G401 (cell line): ENCODE results near the gene ZNF554. TPM values are rescaled to one million over a fixed set of nuclear protein-coding genes. Genes with fewer than 3 reads are reported as not detected.
"Not testable (repeated sequence)": the region's sequence is repeated elsewhere in the genome, so short reads cannot be mapped to it uniquely, and the experiment has no call there.

ENCODE experiments used
- DNase-seq: peaks from one replicate; pipeline ENCODE4 v3.0.0-alpha.2; 2015; ENCODE audit warnings: low spot score
- in situ Hi-C: cut with HindIII; loops from 2 replicates; pipeline ENCODE4 v1.10.0; 2016; ENCODE audit warnings: low sequenced_read_pairs, mixed read lengths
- total RNA-seq: library from RNA; depleted of rRNA; stranded (reverse); fragments of >200 nt; shearing (Covaris generic); gene quantifications from 2 replicates; pipeline ENCODE4 v1.2.3, GENCODE V29; 2014; rRNA removed

The ZNF554 gene
- total RNA-seq, 1 experiment from 2014 or later: 6.1 TPM

DNA sequence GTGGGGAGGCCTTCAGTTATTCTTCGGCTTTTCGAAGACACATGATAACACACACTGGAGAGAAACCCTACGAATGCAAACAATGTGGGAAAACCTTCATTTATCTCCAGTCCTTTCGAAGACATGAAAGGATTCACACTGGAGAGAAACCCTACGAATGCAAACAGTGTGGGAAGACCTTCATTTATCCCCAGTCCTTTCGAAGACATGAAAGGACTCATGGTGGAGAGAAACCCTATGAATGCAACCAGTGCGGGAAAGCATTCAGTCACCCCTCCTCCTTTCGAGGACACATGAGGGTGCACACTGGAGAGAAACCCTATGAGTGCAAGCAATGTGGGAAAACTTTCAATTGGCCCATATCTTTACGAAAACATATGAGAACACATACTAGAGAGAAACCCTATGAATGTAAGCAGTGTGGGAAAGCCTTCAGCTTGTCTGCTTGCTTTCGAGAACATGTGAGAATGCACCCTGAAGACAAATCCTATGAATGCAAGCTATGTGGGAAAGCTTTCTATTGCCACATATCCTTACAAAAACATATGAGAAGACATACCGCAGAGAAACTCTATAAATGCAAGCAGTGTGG, 33.4 kb downstream of the ZNF554 start:
- in situ Hi-C loops: no loop called here
- DNase-seq: no peak

DNA sequence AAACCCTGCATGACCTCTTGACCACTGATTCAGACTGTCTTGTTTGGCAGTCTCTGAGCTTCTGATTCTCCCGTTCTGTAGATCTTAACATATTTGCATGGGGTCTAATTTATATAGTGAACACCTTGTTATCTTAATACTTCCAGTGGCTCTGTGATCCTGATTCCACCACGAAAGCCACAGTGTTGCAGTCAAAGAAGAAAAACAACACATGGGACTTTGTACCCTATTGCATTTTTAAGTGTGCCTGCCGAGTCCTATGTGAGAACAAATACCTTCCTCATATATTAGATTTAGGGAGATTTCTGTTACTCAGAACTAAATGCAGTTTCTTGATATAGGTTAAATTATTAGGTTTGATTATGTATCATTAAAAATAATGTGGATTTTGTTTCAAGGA, 35.2 kb downstream of the ZNF554 start:
- in situ Hi-C loops: no loop called here
- DNase-seq: no peak

DNA sequence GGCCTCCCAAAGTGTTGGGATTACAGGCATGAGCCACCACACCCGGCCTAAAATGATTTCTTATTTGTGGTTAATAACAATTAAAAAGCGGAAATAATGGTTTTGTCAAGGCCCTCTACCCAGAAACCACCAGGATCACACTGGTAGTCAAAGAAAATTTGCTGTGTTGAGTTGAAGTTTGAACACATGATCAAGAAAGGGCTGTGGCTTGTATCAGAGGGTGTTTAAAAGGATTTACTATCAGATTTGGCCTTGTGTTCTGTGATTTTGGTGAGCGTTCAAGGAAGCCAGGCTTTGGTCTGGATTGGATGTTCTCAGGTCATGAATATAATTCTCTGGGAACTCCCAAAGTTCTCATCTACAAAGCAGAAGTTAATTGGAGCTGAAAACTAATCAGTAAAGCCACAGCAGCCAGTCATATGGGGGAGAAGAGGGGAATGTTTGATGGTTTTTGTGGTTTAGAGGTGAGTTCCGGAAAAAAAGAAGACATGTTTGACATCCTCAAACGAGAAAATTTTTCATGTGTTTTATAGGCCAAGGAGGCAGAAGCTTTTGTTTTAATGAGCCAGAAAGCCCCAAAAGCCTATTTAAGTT, 36.9 kb downstream of the ZNF554 start:
- in situ Hi-C loops: no loop called here
- no peak for DNase-seq

DNA sequence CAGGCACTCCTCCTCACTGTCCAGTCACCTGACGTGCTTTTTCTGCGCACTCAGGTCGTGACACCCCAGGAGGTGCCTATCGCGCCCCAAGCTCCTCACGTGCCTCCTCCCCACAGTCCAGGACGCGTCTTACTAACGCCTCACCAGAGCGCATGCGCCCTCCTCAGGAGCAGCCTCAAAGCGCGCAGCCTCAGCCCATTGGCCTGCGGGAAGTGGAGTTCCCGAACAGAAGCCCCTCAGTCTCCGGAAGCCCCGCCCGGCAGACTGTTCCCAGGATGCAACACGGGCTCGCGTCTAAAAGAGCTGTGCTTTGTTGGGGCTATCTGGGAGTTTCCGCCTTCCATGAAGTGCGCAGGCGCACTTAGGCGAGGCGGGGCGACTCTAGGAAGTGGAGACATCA, 39.2 kb downstream of the ZNF554 start:
- in situ Hi-C loops: no loop called here
- no peak for DNase-seq

DNA sequence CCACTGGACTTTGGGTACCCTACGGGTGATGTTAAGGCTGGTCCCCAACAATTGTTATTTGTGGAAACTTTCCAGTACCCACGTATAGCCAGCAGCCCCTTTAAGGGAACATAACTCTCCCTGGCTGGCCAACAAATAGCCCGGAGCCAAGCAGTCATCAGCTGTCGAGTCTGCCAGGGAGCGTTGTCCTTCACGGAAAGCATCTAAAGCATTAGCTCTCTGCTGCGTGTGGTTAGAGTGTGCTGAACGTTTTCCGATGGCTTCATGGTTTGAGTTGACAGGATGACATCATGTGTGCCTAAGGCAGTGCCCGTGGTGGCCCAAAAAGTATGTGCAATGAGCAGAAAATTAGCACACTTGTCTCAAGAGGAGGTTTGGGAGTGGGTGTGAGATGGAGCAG, 44.1 kb downstream of the ZNF554 start:
- in situ Hi-C loops: no loop called here
- no peak for DNase-seq

DNA sequence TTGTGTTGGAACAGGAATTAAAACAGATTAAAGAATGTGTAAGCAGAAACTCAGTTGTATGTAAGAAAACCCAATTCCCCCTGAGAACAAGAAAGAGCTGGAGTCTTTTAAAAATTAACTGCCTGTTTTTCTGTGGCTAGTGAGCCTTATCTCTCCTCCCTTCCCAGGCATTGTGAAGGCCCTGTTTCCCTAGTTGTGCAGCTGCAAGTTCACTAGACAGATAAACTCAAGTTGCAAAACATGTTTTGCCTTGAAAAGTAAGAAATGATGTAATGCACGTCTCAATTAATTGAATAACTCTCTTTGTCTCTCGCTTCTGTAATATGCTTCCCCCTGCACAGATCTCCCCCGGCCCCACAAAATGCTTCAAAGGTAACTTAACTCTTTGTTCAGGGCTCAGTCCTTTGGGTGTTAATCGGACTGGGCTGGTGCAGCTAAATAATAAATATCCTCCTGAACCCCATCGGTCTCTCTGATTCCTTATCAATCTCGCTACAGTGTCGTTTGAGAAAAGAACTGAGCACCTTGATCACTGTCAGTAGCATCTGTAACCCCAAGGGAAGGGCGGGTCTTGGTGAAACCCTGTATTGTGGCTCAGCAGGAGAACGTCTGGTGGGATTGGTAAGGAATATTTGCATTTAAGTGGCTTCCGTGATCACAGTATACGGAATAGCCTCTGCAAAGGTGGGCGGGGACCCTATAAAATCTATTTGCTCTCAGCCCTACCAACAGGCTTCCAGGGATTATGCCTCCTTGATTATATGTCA, 45.8 kb downstream of the ZNF554 start:
- in situ Hi-C loops: no loop called here
- no peak for DNase-seq

DNA sequence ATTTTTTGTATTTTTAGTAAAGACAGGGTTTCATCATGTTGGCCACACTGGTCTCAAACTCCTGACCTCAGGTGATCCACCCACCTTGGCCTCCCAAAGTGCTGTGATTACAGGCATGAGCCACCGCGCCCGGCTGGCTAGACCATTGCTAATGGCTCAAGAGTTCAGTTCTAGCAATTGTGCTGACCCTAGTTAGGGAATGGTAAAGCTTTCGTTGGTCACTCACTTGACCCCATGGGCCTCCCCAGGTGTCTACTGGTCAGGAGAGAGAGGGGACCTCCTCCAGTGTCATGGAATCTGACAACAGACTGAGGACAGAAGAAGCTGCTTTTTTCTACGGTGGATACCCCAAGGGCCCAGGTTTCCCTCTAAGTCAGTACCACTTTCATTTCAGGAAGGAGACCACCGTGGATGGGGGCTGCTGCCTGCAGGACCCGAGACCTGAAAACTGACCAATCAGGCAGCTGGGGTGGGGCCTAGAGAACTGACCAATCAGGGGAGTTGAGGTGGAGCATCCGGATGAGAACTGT, 46.9 kb downstream of the ZNF554 start:
- in situ Hi-C loops: no loop called here
- no peak for DNase-seq

DNA sequence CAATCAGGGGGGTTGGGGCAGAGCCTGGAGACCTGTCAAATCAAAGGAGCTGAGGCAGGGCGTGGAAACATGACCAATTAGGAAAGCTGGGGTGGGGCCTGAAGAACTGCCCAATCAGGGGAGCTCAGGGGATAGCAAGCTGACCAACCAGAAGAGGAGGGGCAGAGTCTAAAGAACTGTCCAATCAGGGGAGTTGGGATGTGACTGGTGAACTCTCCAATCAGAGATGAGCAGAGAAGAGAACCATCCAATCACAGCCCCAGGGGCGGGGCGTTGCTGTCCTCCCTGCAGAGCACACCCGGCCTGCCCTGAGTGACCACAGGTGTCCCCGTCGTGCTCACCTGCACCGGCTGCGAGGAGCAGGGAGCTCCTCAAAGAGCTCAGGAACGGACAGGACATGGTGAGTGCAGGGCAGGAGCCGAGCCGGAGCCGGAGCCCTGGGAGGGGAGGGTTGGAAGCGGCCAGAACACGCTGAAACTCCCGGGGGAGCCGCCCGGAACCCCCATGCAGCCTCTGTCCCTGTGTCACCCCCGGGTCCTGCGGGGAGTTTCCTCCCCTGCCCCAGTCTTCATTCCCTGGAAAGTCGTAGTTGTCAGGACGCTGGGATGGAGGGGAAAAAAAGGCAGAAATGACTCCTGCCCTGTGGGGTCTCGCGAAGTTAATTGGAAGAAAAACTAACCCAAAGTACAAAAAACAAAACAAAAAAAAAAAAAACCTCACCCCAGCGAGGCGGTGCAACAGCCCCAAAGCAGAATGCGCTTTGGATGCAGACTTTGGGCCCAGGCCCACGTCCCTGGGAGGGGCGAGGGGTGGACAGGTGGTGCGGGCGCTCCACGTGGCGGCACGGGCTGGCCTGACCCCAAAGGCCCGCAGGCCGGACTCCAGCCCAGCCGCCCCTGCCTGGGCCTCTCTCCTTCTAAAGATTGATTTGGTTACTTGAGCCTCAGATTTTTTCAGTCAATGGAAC, 47.6 kb downstream of the ZNF554 start, which contains the start of gene ZNF556:
Gene ZNF556, plus strand, starts transcription at position 311 of the 967 bp plus-strand sequence. Its CDS starts 87 bp downstream, at position 398.
- peak; percentile 100 for DNase-seq

DNA sequence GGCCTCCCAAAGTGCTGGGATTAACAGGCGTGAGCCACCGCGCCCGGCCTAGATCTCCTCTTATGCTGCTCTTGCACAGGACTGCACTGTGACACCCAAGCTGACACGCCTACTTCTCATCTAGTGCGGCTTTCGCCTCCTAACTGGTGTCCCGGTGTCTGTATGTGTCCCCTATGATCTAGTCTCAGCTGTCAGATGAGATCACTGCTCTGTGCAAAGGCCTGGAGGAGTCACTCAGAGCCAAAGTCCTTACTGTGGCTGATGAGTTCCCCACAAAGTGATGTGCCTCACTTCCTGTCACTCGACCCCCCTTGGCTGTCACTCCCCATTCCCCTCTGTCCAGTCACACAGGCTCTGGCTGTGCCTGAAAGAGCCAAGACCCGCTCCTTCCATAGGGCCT, 50.0 kb downstream of the ZNF554 start:
- in situ Hi-C loops: no loop called here

More for the DNA sequence above, 47.6 kb downstream of the ZNF554 start, which contains the start of gene ZNF556:
- in situ Hi-C loops: no loop called here

DNA sequence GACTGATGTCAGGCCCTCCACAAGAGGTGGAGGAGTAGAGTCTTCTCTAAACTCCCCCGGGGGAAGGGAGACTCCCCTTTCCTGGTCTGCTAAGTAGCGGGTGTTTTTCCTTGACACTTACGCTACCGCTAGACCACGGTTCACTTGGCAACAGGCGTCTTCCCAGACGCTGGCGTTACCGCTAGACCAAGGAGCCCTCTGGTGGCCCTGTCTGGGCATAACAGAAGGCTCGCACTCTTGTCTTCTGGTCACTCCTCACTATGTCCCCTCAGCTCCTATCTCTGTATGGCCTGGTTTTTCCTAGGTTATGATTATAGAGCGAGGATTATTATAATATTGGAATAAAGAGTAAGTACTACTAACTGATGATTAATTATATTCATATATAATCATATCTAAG, 52.5 kb downstream of the ZNF554 start:
- peak; percentile 25 for DNase-seq

More for the DNA sequence above, 50.0 kb downstream of the ZNF554 start:
- no peak for DNase-seq

DNA sequence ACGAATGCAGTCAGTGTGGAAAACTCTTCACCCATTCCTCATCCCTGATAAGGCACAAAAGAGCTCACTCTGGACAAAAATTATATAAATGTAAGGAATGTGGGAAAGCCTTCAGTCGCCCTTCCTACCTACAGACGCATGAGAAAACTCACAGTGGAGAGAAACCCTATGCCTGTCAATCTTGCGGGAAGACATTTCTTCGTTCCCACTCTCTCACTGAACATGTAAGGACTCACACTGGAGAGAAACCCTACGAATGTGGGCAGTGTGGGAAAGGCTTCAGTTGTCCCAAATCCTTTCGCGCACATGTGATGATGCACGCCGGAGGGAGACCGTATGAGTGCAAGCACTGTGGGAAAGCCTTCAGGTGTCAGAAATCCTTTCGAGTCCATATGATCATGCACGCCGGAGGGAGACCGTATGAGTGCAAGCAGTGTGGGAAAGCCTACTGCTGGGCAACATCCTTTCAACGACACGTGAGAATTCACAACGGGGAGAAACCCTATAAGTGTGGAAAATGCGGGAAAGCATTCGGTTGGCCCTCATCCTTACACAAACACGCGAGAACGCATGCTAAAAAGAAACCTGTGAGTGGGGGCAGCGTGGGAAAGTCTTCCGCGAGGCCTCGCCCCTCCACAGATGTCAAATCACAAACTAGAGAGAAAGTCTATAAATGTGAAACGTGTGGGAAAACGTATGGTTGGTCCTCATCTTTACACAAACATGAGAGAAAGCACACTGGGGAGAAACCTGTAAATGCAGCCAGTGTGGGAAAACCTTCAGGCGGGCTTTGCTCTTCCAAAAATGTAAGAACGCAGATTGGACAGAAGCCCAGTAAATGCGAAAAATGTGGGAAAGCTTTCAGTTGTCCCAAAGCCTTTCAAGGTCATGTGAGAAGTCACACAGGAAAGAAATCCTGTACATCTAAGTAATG, 58.0 kb downstream of the ZNF554 start:
- in situ Hi-C loops: no loop called here
- DNase-seq: no peak

More for the DNA sequence above, 52.5 kb downstream of the ZNF554 start:
- in situ Hi-C loops: not testable (repeated sequence)

DNA sequence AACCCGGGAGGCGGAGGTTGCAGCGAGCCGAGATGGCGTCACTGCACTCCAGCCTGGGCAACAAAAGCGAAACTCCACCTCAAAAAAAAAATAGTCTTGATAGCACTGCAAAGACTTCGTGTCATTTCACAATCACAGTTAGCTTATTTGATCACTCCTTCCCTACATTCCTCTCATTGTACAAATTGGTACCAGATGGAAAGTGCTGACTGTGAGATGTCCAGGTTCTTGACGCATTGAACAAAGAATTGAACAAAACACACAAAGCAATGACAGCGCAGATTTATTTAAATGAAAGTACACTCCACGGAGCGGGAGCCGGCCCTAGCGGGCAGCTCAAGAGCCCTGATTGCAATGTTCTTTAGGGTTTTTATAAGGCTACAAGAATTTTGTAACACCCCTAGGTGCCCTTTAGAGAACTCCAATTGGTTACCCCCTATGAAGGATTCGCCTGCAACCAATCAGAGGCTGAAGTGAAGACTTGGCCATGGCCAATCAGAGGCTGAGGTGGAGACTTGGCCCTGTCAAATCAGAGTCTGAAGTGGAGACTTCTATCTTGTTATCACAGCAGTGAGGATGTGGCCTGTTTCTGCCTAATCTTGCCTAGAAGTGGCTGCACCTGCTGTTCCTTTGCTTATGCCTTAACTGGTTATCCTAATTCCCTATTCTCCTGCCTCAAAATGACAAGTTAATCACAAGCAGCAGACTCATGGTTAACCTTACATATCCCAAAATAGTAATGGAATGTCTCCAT, 64.2 kb downstream of the ZNF554 start:
- in situ Hi-C loops: no loop called here
- no peak for DNase-seq

DNA sequence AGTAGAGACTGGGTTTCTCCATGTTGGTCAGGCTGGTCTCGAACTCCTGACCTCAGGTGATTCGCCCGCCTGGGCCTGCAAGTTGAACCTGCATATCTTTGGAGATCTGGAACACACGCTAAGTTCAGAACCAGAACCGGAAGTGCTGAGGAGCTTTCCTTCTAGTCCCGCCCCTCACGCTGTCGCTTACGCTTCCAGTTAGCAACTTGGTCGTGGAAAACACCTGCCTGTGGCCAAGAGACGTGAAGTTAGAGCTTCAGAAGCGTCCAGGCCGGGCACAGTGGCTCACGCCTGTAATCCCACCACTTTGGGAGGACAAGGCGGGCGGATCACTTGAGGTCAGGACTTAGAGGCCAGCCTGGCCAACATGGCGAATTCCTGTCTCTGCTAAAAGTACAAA, 66.1 kb downstream of the ZNF554 start:
- DNase-seq: no peak
- in situ Hi-C loops: no loop called here

Other genes with a start within 250 kb of the ZNF554 start
- gene GNG7, start 117.2 kb upstream of the ZNF554 start, total RNA-seq: 7.3 and 9.2 TPM in 2 replicates
- gene DIRAS1, start 98.5 kb upstream of the ZNF554 start, total RNA-seq: 13.5 and 13.7 TPM in 2 replicates
- 61.7 and 90.3 TPM in 2 replicates for gene SLC39A3, start 79.9 kb upstream of the ZNF554 start, total RNA-seq
- gene SGTA, start 36.6 kb upstream of the ZNF554 start, total RNA-seq: 133 and 143 TPM in 2 replicates
- 278 and 385 TPM in 2 replicates for gene THOP1, start 34.4 kb upstream of the ZNF554 start, total RNA-seq
- 5.3 and 19.0 TPM in 2 replicates for gene ZNF555, start 21.6 kb downstream of the ZNF554 start, total RNA-seq
- 0.25 and 0.31 TPM in 2 replicates for gene ZNF556, start 47.5 kb downstream of the ZNF554 start, total RNA-seq
- 12.0 and 20.8 TPM in 2 replicates for gene ZNF57, start 81.1 kb downstream of the ZNF554 start, total RNA-seq
- 6.5 and 7.1 TPM in 2 replicates for gene ZNF77, start 125.1 kb downstream of the ZNF554 start, total RNA-seq
- 2.7 and 10.4 TPM in 2 replicates for gene TLE6, start 157.7 kb downstream of the ZNF554 start, total RNA-seq
- gene TLE2, start 209.4 kb downstream of the ZNF554 start, total RNA-seq: 10.2 and 11.7 TPM in 2 replicates
- 292 and 378 TPM in 2 replicates for gene TLE5, start 242.6 kb downstream of the ZNF554 start, total RNA-seq